DMS53 (cell line): ENCODE data around the gene PASK.

Experiments used
- DNase-seq: peaks from one replicate; lab custom pipeline; 2025; lab: John Stamatoyannopoulos, UW

Gene PASK

GRCh38 chr2:241125626-241126025 is 23.6 kb downstream of the PASK start:
- no peak for DNase-seq

GRCh38 chr2:241123816-241124536 is 25.3 kb downstream of the PASK start:
- DNase-seq: no peak

DNA sequence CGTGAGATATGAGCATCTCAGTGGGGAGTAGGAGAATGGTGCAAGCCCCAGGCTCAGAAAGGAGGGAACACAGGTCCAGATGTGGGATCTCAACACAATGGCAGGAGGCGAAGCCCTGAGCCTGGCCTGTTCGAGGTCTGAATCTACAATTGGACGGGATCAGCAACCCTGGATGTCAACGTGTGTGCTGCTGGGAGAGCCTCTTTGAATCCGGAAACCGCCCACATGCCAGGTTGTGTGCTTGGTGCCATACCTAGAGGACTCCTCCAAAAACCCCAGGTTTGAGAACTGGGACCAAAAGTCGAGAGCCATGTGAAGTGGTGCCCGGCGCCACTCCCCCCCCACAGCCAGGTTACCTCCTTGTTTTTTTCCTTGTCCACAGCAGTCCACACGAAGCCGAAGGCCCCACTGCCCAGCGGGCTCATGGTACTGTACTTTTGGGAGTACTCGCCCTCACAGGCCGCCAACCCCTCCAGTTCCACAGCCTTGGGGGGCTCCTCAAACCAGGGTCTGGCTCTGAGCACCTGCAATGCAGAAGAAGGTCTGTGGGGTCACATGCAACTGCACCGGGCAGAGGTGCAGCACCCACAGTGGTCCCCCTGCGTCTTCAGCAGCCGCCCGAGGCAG is 26.8 kb downstream of the PASK start:
- DNase-seq: no peak

- DNase-seq: no peak
These were observed 28.3 kb downstream of the PASK start for GRCh38 chr2:241121008-241121407.

- DNase-seq: no peak
These were observed 28.8 kb downstream of the PASK start for GRCh38 chr2:241120440-241120839.

GRCh38 chr2:241118737-241119505 is 30.4 kb downstream of the PASK start:
- no peak for DNase-seq

GRCh38 chr2:241116606-241117560 is 32.4 kb downstream of the PASK start:
- no peak for DNase-seq

DNA sequence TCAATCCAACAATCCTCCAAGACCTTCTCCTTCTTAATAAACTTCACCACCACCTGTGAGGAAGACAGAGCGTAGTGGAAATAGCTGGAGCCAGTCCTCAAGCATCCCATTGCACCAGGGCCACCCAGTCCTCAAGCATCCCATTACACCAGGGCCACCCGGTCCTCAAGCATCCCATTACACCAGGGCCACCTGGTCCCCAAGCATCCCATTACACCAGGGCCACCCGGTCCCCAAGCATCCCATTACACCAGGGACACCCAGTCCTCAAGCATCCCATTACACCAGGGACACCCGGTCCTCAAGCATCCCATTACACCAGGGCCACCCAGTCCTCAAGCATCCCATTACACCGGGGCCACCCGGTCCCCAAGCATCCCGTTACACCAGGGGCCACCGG is 33.9 kb downstream of the PASK start:
- no peak for DNase-seq

DNA sequence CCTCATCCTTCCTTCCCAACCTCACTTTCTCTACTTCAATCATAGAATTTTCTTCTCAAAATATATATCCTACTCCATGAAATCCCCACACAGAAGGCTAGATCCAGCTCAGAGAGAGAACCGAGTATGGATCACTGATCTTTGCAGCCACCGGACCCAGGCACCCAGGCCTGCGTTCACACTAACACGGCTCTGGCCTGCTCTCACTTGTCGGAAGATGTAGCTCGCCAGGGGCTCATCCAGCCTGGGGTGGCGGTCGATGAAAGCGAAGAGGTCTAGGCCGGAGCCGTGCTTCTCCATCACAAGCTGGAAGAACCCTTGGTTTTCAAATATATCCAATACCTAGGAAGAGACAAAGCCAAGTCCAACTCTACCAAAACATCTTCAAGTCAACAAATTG is 34.4 kb downstream of the PASK start:
- no peak for DNase-seq

DNA sequence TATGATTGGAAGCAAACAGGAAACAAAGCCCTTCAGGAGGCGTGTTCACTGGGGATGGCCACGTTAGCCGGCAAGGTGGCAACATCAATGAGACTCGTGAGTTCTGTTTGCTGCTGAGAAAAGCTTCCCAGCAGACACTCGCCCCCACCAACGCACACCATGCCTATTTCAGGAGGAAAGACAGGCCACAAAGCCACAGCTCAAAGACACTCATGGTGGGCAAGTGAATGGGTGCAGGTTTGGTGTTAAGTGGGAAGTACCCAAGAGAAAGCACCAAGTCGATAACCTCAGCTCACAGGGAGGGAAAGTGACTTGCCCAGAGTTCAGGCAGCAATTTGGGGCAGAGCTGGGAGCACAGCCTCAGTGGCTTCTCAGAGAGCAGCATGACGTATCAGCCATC is 36.7 kb downstream of the PASK start:
- no peak for DNase-seq

DNA sequence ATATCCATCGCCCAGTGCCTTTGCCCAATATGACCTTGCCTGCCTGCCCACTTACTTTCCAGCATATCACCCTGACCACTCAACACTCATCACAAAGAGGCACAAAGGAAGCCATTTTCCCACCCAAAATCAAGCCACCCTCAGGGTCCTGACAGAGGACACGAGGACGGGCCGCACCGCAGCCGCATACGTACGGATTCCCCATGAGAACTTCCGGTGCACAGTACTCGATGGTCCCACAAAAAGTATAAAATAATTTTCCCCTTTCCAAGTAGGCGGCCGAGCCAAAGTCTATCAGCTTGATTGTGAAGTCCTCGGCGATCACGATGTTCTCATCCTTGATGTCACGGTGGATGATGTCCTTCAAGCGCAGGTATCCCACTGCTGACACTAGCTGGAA is 37.2 kb downstream of the PASK start:
- no peak for DNase-seq

DNA sequence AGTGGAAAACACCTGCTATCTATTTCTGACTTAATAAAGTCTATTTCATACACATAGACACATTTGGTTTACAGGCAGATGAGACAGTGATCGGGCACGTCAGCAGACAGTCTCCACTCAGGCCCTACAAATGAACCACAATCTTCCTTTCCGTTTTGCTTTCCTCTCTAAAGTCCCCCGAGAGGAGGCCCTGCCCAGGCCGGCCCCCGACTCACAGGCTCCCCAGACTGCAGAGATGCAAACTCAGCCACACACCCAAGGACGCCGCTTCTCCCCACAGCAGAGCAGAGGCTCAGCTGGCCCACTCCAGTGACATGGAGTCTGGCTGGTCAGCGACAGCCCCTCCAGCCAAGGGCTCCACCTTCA is 37.8 kb downstream of the PASK start:
- no peak for DNase-seq

- DNase-seq: no peak
These were observed 38.4 kb downstream of the PASK start for GRCh38 chr2:241110607-241111439.

GRCh38 chr2:241110089-241110606 is 39.1 kb downstream of the PASK start:
- no peak for DNase-seq

- no peak for DNase-seq
These were observed 39.8 kb downstream of the PASK start for GRCh38 chr2:241109210-241110088.

DNA sequence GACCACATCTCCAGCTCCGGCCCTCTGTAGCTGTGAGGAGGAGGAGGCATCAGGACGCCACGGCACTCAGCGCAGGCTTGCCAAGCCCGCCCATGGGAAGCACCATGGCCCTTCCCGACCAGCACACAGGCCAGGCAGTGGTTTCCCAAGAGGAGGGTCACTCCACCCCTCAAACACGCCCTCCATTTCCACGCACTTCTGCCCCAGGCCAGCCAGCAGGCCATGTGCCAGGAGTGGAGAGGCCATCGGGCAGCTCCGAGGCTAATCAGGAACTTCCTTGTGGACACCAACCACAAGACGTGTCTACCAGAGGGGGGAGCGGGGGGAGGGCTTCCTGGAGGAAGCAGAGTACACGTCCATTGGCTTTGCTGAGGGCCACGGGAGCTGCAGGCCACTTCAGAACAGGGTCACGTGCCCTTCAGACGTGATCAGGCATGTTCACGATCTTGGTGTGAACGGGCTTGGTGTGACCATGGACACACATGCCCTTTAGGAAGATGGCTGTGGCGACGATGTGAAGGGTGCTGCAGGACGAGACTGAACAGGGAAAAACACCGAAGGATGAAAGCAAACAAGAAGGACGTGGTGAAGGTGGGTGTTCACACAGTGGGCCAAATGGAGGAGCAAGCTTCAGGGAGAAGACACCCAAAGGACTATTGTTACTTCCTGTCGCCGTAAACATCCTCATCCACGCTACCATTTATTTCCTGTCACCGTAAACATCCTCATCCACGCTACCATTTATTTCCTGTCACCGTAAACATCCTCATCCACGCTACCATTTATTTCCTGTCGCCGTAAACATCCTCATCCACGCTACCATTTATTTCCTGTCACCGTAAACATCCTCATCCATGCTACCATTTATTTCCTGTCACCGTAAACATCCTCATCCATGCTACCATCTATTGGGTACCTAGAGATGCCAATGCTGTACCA is 40.7 kb downstream of the PASK start:
- no peak for DNase-seq

- no peak for DNase-seq
These were observed 42.1 kb downstream of the PASK start for GRCh38 chr2:241107031-241107783.

- DNase-seq: no peak
These were observed 43.6 kb downstream of the PASK start for GRCh38 chr2:241105641-241106040.
